Thyroid gland (tissue), 4 donors: ENCODE results near the gene DPYSL5. TPM values are rescaled to one million over a fixed set of nuclear protein-coding genes. Genes with fewer than 3 reads are reported as not detected.

Experiments
- DNase-seq, 2 donors: peaks; one replicate each; pipeline ENCODE4 v3.0.0-alpha.2; 2019
- H3K27ac ChIP-seq, 3 donors: fragments of 200-600 bp; sonication (generic); 1 replicate in 2 of 3; 2 replicates in 1 of 3; pipeline ENCODE4 v1.5.1; 2016 to 2019; ENCODE audit warnings: mild to moderate bottlenecking in 1 of 3, moderate library complexity in 1 of 3
- H3K27me3 ChIP-seq: fragments of 200-600 bp; sonication (generic); one replicate; pipeline ENCODE4 v1.5.1; 2019
- H3K36me3 ChIP-seq, 2 donors: fragments of 200-600 bp; sonication (generic); one replicate each; pipeline ENCODE4 v1.5.1; 2016 to 2019
- H3K4me1 ChIP-seq, 2 donors: fragments of 200-600 bp; sonication (generic); one replicate each; pipeline ENCODE4 v1.5.1; 2017 to 2019
- H3K4me3 ChIP-seq, 3 donors: fragments of 200-600 bp; sonication (generic); replicated peaks in 1 of 3; 1 replicate in 2 of 3; 2 replicates in 1 of 3; pipeline ENCODE4 v1.5.1; 2016; ENCODE audit warnings: mild to moderate bottlenecking in 1 of 3
- H3K9me3 ChIP-seq: fragments of 200-600 bp; sonication (generic); one replicate; pipeline ENCODE4 v1.5.1; 2017
- CTCF ChIP-seq, 6 experiments: fragments of 200-600 bp in 3 of 6; fragments of 450-650 bp in 3 of 6; sonication (generic) in 3 of 6; IDR thresholded peaks; one replicate each; pipeline ENCODE4 v1.5.1; 2016 to 2019; ENCODE audit warnings: antibody characterized with exemption in 6 of 6, mild to moderate bottlenecking in 2 of 6, inconsistent platforms in 1 of 6, moderate library complexity in 1 of 6
- POLR2A ChIP-seq, 2 donors: fragments of 450-650 bp; IDR thresholded peaks; one replicate each; pipeline ENCODE4 v1.6.1; 2017; ENCODE audit warnings: antibody characterized with exemption in 2 of 2, mild to moderate bottlenecking in 2 of 2, moderate library complexity in 1 of 2
- WGBS, 2 donors: methylation state at CpG; one replicate each; pipeline ENCODE4 v1.1.5; 2017; 5-methylcytosine and 5-hydroxymethylcytosine counted together
- intact Hi-C: fragments of 100-400 bp; cut with DNase I; formaldehyde crosslinking; loops from one replicate; pipeline ENCODE4 v1.15.1; 2023
- total RNA-seq, 4 donors: library from RNA; depleted of rRNA; stranded (reverse); fragments of >200 nt; gene quantifications; one replicate each; pipeline ENCODE4 v1.2.3, GENCODE V29; 2016

The DPYSL5 gene
- total RNA-seq, 4 donors from 2014 or later = not detected

- no peaks in the 10 kb centered on the region for H3K9me3 ChIP-seq
- H3K4me3 ChIP-seq = no peak overlapping the region
- H3K27ac ChIP-seq = no peak overlapping the region
- peaks cover 59% of the 10 kb centered on the region for H3K27me3 ChIP-seq
- WGBS, 2 donors = 6% methylated on average over 26 to 39 of the region's 39 CpGs
- no peaks in the 10 kb centered on the region for H3K36me3 ChIP-seq
- TF ChIP-seq CTCF (IDR thresholded peaks at IDR 0.05) (peak; percentile 48 to 81 (median 58)), POLR2A (IDR thresholded peaks at IDR 0.05) (no peak)
- H3K4me1 ChIP-seq = peaks cover 29 to 38% of the 10 kb centered on the region in 2 donors
- peak; percentile 56 to 59 for DNase-seq
- intact Hi-C loops = loop anchor here (5.0 kb wide), 1 partner anchor 96 kb away; no protein-coding TSS in a partner anchor
Observed at GRCh38 chr2:26846334-26847306, 1.3 kb upstream of the DPYSL5 start.

- no peak for DNase-seq
- H3K27ac ChIP-seq = no peak overlapping the region
- no peaks in the 10 kb centered on the region for H3K36me3 ChIP-seq
- H3K9me3 ChIP-seq = no peaks in the 10 kb centered on the region
- H3K4me1 ChIP-seq = peaks cover 29 to 38% of the 10 kb centered on the region in 2 donors
- WGBS, 2 donors = 5 to 10% methylated on average over 10 to 16 of the region's 27 CpGs
- TF ChIP-seq POLR2A (IDR thresholded peaks at IDR 0.05) = no peak
- TF ChIP-seq CTCF (IDR thresholded peaks at IDR 0.05) = no peak
- H3K4me3 ChIP-seq = no peak overlapping the region
- intact Hi-C loops = loop anchor here (5.0 kb wide), 1 partner anchor 95 kb away; no protein-coding TSS in a partner anchor
- H3K27me3 ChIP-seq = peaks cover 59% of the 10 kb centered on the region
Observed at GRCh38 chr2:26847307-26847654, 651 bp upstream of the DPYSL5 start.

GRCh38 chr2:26848336-26849055 lies 564 bp downstream of the DPYSL5 start:
- no peak for TF ChIP-seq CTCF (IDR thresholded peaks at IDR 0.05)
- TF ChIP-seq POLR2A (IDR thresholded peaks at IDR 0.05) = no peak
- Histone ChIP-seq H3K36me3 (no peaks in the 10 kb centered on the region), H3K9me3 (no peaks in the 10 kb centered on the region), H3K4me1 (peaks cover 29 to 38% of the 10 kb centered on the region in 2 donors), H3K27ac (no peak overlapping the region), H3K27me3 (peaks cover 59% of the 10 kb centered on the region), H3K4me3 (peak overlapping the region in 1 of 3 donors; percentile 10)
- DNase-seq = no peak
- 0% methylated on average over 11 to 32 of the region's 75 CpGs for WGBS, 2 donors
- intact Hi-C loops = loop anchor here (5.0 kb wide), 1 partner anchor 94 kb away; no protein-coding TSS in a partner anchor

- 2 to 3% methylated on average over 19 to 25 of the region's 75 CpGs for WGBS, 2 donors
- intact Hi-C loops = loop anchor here (5.0 kb wide), 1 partner anchor 93 kb away; no protein-coding TSS in a partner anchor
- H3K27me3 ChIP-seq = peaks cover 59% of the 10 kb centered on the region
Observed at GRCh38 chr2:26849056-26849999, 1.4 kb downstream of the DPYSL5 start.

More at GRCh38 chr2:26849056-26849999, 1.4 kb downstream of the DPYSL5 start:
- TF ChIP-seq CTCF (IDR thresholded peaks at IDR 0.05) = no peak
- no peak for TF ChIP-seq POLR2A (IDR thresholded peaks at IDR 0.05)
- H3K4me3 ChIP-seq = no peak overlapping the region
- H3K4me1 ChIP-seq = peaks cover 29 to 38% of the 10 kb centered on the region in 2 donors
- DNase-seq = no peak
- no peaks in the 10 kb centered on the region for H3K9me3 ChIP-seq
- no peaks in the 10 kb centered on the region for H3K36me3 ChIP-seq
- no peak overlapping the region for H3K27ac ChIP-seq
